AG09319 (cell line): Measurements from ENCODE around the gene KCND3.

Experiments
- DNase-seq: peaks from one replicate; pipeline ENCODE4 v3.0.0-alpha.2; 2010; ENCODE audit warnings: low read depth; ENCODE audit errors: extremely low read depth
- TF ChIP-seq, protein P1 (sequence below): IDR thresholded peaks from 2 replicates; pipeline ENCODE4 v1.5.1; 2011; ENCODE audit warnings: low read depth, mild to moderate bottlenecking, inconsistent platforms, low read length, moderate library complexity

The KCND3 gene

DNA sequence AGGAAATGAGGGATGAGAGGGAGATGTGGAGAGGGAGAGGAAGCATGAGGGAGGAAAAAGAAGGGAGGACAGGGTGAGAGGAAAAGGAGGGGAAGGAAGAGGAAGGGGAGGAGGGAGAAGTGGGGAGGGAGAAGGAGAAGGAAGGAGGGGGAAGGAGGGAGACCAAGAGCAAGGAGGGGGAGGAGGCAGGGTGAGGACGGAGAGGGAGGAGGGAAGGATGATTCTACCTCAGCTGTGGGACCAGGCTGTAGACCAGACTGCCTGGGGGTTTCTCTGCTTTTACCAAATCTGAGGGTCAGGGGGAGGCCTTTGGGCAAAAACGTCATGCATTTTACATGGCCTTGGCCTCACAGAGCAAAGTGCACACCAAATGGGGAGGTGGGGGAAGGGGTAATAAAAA is 94.5 kb downstream of the KCND3 start:
- TF ChIP-seq, protein P1, sequence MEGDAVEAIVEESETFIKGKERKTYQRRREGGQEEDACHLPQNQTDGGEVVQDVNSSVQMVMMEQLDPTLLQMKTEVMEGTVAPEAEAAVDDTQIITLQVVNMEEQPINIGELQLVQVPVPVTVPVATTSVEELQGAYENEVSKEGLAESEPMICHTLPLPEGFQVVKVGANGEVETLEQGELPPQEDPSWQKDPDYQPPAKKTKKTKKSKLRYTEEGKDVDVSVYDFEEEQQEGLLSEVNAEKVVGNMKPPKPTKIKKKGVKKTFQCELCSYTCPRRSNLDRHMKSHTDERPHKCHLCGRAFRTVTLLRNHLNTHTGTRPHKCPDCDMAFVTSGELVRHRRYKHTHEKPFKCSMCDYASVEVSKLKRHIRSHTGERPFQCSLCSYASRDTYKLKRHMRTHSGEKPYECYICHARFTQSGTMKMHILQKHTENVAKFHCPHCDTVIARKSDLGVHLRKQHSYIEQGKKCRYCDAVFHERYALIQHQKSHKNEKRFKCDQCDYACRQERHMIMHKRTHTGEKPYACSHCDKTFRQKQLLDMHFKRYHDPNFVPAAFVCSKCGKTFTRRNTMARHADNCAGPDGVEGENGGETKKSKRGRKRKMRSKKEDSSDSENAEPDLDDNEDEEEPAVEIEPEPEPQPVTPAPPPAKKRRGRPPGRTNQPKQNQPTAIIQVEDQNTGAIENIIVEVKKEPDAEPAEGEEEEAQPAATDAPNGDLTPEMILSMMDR = no peak
- DNase-seq = no peak

DNA sequence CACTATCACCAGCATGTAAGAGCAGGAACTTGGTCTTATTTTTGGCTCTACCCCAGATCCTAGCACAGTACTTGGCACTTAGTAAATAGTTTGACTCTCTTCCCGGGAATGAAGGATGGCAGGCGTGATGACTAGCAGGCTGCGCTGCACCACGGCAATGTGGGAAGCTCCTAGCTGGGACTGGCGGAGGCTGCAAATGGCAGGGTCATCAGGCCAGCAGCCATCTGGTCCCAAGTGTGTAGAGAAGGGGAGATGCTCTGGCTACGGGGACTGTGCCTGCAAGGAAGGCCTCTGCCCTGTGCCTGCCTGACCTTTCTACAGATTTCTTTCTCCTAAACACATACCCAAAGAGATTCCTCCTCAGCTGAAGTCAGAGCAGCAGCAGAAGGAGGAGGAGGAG is 95.0 kb downstream of the KCND3 start:
- TF ChIP-seq, protein P1 = no peak
- DNase-seq = no peak

DNA sequence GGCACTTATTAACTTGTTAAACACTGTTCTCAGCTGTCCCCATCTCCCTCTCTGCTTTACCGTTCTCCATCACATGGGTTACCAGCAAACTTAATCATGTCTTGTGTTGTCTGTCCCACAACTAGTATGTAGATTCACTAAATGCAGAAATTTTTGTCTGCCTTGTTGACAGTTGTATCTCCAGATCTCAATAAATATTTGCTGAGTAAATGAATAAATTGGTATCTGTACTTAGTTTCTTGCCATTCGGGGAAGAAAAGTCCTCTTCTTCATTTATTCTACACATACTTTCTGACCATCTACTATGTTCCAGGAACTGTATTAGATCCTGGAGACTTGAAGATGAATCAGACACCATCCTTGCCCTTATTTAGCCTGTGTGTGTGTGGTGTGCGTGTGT is 97.9 kb downstream of the KCND3 start:
- TF ChIP-seq, protein P1 = no peak
- no peak for DNase-seq

DNA sequence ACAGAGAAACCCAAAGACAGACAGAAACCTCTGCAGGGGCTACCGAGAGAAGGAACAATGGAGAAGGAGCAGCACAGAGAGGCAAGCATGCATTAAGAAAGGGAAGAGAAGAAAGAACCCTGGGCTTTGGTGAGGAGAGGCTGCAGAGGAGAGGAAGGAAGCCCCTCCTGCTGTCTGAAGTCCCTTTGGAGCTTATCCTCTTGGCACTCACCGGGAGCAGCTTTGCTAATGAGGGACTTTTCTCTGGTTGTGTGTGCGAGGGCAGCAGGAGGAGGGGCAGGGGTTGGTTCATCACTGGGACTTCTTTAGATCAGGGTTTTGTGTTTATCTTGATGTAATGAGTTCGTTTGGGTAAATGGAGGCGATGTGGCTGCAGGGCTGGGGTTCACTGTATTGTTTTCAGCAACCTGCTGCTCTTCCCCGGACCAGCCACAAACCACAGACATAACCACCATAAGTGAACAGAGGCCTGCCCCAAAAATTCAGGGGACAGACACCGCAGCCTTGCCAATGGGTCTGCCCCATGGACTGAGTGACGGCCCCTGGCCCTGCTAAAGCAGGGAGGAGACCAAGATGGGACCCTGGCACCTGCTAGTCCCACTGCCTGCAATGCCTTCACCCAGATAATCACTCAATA is 100.6 kb downstream of the KCND3 start:
- TF ChIP-seq, protein P1 = no peak
- no peak for DNase-seq

DNA sequence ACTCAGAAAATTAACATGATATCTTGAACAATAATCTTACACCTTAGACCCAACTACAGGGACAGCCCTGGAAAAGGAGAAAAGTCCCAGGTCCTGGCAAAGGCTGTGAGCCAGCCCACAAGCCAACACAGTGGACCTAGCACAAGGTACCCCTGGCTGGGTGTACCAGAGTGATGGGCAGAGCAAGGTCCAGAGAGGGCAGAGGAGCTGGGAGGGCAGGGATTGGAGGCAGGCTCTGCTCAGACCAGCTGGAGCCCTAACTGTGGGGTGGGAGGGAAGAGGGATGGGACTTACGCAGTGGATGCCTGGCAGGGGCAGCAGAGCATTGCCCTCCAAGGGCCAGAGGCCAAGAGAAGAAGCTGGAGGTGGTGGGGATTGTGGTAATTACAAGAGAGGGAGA is 101.6 kb downstream of the KCND3 start:
- no peak for DNase-seq
- TF ChIP-seq, protein P1 = no peak

DNA sequence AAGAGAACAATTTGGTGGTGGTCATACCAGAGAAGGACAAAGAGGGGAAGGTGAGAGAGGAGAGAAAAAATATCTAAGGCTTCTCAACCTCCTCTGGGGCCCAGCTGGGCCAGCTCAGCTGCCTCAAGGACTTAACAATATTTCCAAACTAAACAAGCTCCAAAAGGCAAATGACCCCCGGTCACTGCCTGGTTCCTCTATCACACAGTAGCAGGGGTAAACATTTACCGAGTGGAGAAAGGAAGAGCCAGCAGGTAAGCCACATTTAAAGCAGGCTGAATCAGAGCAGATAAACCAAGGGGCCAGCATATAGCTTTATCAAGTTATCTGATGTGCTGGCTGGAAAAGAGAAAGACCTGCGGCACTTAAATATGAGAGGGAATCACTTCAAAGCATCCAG is 102.1 kb downstream of the KCND3 start:
- DNase-seq = no peak
- TF ChIP-seq, protein P1 = no peak

DNA sequence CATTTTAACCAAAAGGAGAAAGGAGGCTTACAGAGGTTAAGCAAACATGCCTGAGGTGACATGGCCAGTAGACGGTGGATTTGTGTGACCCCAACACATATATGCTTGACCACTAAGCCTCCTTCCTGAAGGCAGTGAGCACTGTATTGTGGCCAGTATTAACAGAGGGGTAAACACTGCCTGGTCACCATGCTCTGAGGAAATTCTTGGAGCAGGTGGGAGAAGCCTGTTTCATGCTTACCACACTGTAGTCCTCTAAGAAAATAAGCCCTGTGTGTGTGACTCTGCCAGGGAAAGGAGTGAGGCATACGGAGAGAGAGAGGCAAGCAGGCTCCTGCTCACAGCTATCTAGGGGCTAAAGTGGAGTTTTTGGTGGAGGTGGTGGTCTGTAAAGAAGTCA is 102.7 kb downstream of the KCND3 start:
- TF ChIP-seq, protein P1 = no peak
- no peak for DNase-seq
